ENCODE measurements around the gene RBM33. TPM values are rescaled to one million over a fixed set of nuclear protein-coding genes. Genes with fewer than 3 reads are reported as not detected.

The RBM33 gene
- total RNA-seq, 3 donors from 2014 or later = 63.3 to 70.5 (median 66.4) TPM

DNA sequence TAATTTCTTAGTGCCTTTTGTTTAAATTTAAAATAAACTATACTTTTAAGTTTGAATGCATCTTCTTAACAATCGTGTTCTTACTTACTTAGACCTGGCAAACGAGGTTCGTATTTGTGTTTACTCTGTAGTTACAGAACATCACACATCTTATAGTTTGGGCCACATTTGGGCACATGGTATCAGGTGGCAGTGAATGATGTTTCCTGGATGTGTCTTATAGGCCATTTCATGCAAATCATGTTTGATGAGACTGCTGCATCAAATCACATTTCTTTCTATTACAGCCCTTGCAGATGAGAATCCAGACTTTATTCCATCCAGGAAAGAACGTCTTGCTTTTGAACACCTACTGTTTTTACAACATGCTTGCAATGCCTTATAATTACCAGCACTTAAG lies 78.5 kb downstream of the RBM33 start:
- DNase-seq (no peak), ATAC-seq (no peak)
- peaks cover 12% of the 10 kb centered on the region for H3K36me3 Mint-ChIP-seq (ENCODE audit: insufficient read depth)
- H3K9me3 Mint-ChIP-seq = no peaks in the 10 kb centered on the region
- H3K4me3 Mint-ChIP-seq = no peak overlapping the region
- H3K4me1 Mint-ChIP-seq (ENCODE audit: low read depth) = peaks cover 31% of the 10 kb centered on the region
- H3K27me3 Mint-ChIP-seq (ENCODE audit: low read depth) = no peaks in the 10 kb centered on the region

DNA sequence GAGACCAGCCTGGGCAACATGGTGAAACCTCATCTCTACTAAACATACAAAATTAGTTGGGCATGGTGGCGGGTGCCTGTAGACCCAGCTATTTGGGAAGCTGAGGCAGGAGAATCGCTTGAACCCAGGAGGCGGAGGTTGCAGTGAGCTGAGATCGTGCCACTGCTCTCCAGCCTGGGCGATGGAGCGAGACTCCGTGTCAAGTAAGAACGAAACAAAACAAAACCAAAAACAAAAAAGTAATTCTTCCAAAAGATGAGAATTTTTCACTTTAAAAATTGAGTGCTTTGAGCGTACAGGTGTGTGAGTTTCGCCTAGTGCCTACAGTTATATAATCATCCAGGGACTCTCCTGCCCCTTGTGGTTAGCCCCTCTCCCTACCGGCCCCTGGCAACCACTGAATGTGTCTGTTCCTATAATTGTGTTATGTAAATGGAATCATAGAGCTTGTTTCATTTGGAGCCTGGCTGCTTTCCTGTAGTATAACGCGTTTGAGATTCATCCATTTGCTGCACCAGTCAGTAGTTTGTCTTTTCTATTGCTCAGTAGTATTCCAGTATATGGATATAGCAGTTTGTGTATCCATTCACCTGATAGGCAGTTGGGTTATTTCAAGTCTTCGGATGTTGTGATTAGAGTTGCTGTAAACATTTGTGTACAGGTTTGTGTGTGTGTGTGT lies 80.0 kb downstream of the RBM33 start:
- ATAC-seq (no peak), DNase-seq (no peak)
- Mint-ChIP-seq H3K4me3 (no peak overlapping the region), H3K27me3 (ENCODE audit: low read depth) (no peaks in the 10 kb centered on the region), H3K4me1 (ENCODE audit: low read depth) (peaks cover 37% of the 10 kb centered on the region), H3K9me3 (no peaks in the 10 kb centered on the region), H3K36me3 (ENCODE audit: insufficient read depth) (peaks cover 16% of the 10 kb centered on the region)

DNA sequence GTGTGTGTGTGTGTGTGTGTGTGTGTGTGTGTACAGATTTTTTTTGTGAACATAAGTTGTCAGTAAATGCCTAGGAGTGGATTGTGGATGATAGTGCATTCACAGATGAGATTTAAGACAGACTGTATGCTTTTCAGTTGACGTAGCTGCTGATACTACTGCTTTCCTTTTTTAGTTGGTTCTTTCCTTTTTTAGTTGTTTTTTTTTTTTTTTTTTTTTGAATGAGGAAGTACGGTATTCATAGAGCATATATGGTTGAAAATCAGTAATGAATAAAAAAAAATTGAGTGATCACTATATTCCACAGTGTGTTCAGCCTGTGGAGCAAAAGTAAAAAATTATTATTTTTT lies 80.5 kb downstream of the RBM33 start:
- Mint-ChIP-seq H3K4me1 (ENCODE audit: low read depth) (peaks cover 39% of the 10 kb centered on the region), H3K27me3 (ENCODE audit: low read depth) (no peaks in the 10 kb centered on the region), H3K36me3 (ENCODE audit: insufficient read depth) (peaks cover 19% of the 10 kb centered on the region), H3K9me3 (no peaks in the 10 kb centered on the region), H3K4me3 (no peak overlapping the region)
- DNase-seq (no peak), ATAC-seq (no peak)

DNA sequence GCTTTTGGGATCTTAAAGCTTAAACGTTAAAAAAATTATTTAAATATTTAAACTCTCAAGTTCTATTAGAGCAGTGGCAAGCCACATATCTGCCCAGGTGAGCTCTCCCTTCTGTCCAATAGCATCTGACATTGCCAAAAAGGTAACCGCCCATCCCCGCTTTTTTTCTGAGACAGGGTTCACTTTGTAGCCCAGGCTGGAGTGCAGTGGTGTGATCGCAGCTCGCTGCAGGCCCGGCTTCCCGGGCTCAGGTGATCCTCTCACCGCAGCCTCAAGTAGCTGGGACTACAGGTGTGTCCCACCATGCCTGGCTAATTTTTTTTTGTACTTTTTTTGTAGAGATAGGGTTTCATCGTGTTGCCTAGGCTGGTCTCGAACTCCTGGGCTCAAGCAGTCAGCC lies 83.2 kb downstream of the RBM33 start:
- H3K4me1 Mint-ChIP-seq (ENCODE audit: low read depth) = peaks cover 43% of the 10 kb centered on the region
- DNase-seq (no peak), ATAC-seq (no peak)
- H3K36me3 Mint-ChIP-seq (ENCODE audit: insufficient read depth) = peaks cover 24% of the 10 kb centered on the region
- H3K4me3 Mint-ChIP-seq = no peak overlapping the region
- H3K9me3 Mint-ChIP-seq = no peaks in the 10 kb centered on the region
- no peaks in the 10 kb centered on the region for H3K27me3 Mint-ChIP-seq (ENCODE audit: low read depth)

DNA sequence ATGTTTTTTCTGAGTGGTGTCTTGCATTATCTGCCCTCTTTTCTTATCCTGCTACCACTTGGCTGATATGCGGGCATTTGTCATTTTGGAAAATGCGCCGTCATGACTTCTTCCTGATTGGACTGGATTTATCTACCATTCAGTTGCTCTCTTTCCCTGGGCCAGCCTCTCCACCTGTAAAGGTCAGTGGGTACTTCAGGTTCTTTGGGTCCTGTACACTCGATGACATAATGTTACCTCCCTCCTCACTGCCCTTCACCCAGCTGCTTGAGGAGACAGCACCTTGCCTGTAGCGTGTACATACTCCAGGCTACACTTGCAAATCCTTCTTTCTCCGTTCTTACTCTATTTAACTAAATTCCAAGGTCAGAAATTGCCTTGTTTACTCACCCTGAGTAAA lies 83.7 kb downstream of the RBM33 start:
- ATAC-seq = no peak
- H3K4me1 Mint-ChIP-seq (ENCODE audit: low read depth) = peaks cover 46% of the 10 kb centered on the region

DNA sequence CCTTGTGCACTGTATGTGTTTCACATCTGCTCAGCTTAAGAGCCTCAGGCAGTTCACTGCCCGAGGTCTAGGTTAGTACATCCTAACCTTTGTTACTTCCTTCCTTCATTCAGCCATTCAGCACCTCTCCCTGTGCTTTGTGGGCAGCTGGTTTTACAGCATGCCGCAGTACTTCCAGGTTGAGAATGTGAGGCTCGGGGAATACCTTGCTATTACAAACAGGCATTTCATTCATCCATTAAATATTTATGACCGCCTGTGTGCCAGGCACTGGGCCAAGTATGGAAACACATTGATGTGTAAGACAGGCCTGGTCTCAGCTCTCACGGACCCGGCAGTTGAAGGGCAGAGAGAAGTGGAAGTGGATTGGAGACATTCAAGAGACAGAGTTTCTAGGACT lies 85.4 kb downstream of the RBM33 start:
- no peak for ATAC-seq
- Mint-ChIP-seq H3K4me1 (ENCODE audit: low read depth) (peaks cover 53% of the 10 kb centered on the region), H3K36me3 (ENCODE audit: insufficient read depth) (peaks cover 27% of the 10 kb centered on the region)

More for the DNA sequence above, 83.7 kb downstream of the RBM33 start:
- Mint-ChIP-seq H3K9me3 (no peaks in the 10 kb centered on the region), H3K27me3 (ENCODE audit: low read depth) (no peaks in the 10 kb centered on the region), H3K36me3 (ENCODE audit: insufficient read depth) (peaks cover 27% of the 10 kb centered on the region), H3K4me3 (no peak overlapping the region)
- no peak for DNase-seq

DNA sequence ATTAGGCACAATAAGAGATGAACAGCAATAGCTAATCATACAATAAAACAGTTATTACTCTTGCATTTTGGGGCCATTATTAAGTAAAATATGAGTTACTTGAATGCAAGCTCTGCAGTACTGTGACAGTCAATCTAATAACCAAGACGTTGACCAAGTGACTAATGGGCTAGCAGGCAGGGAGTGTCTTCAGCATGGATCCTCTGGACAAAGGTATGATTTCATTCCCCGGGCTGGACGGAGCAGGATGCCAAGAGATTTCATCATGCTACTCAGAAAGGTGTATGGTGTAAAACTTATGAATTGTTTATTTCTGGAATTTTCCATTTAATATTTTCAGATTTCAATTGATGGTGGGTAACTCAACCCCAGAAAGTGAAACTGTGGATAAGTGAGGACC lies 86.9 kb downstream of the RBM33 start:
- H3K9me3 Mint-ChIP-seq = no peaks in the 10 kb centered on the region
- no peaks in the 10 kb centered on the region for H3K27me3 Mint-ChIP-seq (ENCODE audit: low read depth)
- H3K36me3 Mint-ChIP-seq (ENCODE audit: insufficient read depth) = peaks cover 28% of the 10 kb centered on the region
- ATAC-seq = no peak
- no peak overlapping the region for H3K4me3 Mint-ChIP-seq
- H3K4me1 Mint-ChIP-seq (ENCODE audit: low read depth) = peaks cover 61% of the 10 kb centered on the region
- no peak for DNase-seq

More for the DNA sequence above, 85.4 kb downstream of the RBM33 start:
- Mint-ChIP-seq H3K27me3 (ENCODE audit: low read depth) (no peaks in the 10 kb centered on the region), H3K4me3 (no peak overlapping the region), H3K9me3 (no peaks in the 10 kb centered on the region)
- no peak for DNase-seq

DNA sequence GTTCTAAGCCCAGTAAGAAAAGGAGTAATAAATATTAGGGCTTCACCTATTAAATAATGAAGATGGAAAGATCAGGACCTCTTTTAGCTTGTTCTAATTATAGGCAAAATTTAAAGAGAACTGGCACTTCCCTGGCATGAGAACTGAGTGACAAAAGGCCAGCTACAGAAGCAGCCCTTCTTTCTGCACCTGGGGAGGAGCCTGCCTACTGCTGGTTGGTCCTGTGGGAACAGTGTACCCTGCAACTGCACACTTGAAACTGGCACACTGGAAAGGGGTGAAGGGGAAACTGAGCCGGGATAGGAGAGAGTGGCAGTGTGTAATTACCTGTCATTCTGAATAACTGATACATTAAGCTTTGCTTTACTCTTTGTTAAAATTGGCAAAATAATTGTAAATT lies 87.4 kb downstream of the RBM33 start:
- DNase-seq = no peak
- no peak for ATAC-seq
- Mint-ChIP-seq H3K9me3 (no peaks in the 10 kb centered on the region), H3K36me3 (ENCODE audit: insufficient read depth) (peaks cover 25% of the 10 kb centered on the region), H3K4me3 (no peak overlapping the region), H3K4me1 (ENCODE audit: low read depth) (peaks cover 61% of the 10 kb centered on the region), H3K27me3 (ENCODE audit: low read depth) (no peaks in the 10 kb centered on the region)

DNA sequence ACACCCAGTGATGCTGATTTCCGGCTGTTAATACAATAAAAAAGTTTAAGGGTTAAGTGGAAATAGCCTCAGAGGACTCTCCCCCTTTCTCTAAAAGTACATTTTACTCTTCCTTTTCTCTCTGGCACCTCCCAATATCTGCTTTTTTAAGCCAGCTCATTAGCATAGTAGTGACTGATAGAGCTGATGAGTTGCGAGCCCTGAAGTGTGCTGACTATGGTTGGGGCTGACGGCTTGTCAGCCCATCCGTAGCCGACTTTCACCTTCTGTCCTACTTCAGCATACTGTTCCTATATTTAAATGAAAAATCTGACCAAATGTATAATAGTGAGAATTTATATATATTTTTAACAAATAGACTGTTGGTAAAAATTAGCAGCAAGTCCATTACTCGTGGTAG lies 87.8 kb downstream of the RBM33 start:
- H3K36me3 Mint-ChIP-seq (ENCODE audit: insufficient read depth) = peaks cover 25% of the 10 kb centered on the region
- DNase-seq (no peak), ATAC-seq (no peak)
- no peak overlapping the region for H3K4me3 Mint-ChIP-seq
- no peaks in the 10 kb centered on the region for H3K27me3 Mint-ChIP-seq (ENCODE audit: low read depth)
- H3K4me1 Mint-ChIP-seq (ENCODE audit: low read depth) = peaks cover 61% of the 10 kb centered on the region
- H3K9me3 Mint-ChIP-seq = no peaks in the 10 kb centered on the region

DNA sequence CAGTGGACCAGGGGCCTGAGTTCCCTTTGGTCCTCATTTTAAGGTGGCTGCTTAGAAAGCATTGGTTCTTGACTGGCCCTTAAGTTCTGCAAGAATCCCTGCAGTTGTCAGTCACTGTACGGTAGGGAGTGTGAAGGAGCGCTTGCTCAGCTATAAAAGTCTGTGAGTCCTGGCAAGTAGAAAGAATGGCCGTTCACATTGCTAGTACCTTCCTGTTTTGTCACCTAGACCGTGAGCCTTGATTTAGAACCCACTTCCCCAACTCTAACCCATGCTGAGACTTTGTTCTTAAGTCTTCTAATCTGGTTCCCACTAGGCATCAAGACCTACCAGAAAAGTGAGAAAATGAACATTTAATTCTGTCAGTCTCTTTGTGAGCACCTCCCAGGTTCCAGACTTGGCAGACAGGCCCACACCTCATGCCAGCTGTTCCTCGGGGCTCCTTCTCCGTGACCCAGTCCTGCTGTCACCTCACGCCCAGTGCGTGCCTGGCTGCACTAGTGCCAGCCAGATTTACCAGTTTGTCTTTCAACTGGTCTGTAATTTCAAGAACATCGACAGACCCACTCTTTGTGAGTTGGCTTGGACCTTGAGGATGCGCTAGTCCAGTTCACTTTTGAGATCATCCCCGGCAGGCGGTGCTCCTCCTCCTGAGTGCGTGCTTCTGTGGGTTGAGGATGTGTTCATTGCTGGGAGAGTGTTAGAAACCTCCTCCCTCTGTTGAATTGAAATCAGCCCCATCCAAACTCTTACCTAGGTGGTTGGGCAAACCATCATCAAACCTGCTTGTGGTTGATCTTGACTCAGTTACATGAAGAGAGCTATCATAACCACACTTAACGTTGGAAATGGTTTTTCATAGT lies 89.4 kb downstream of the RBM33 start:
- no peaks in the 10 kb centered on the region for H3K9me3 Mint-ChIP-seq
- H3K36me3 Mint-ChIP-seq (ENCODE audit: insufficient read depth) = peaks cover 26% of the 10 kb centered on the region
- no peaks in the 10 kb centered on the region for H3K27me3 Mint-ChIP-seq (ENCODE audit: low read depth)
- ATAC-seq (peak; percentile 88 to 89), DNase-seq (no peak)
- peaks cover 59% of the 10 kb centered on the region for H3K4me1 Mint-ChIP-seq (ENCODE audit: low read depth)
- H3K4me3 Mint-ChIP-seq = no peak overlapping the region

DNA sequence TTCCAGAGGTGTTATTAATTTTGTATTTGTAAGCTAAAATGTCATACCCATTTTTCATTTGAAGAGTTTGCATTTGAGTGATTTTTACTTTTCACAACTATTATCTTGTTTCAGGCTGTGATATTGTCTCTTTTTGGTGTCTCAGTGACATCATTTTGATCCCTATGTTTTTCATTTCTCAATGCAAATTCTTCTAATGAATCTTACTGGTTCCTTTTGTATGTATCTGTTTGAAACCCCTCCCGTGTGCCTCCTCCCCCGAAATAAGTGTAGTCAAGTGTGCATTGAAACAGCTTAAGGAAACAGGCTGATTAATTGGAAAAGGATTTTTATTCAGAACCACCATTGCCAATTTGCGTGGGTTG lies 90.0 kb downstream of the RBM33 start:
- Mint-ChIP-seq H3K9me3 (no peaks in the 10 kb centered on the region), H3K27me3 (ENCODE audit: low read depth) (no peaks in the 10 kb centered on the region), H3K4me3 (no peak overlapping the region), H3K4me1 (ENCODE audit: low read depth) (peaks cover 65% of the 10 kb centered on the region), H3K36me3 (ENCODE audit: insufficient read depth) (peaks cover 28% of the 10 kb centered on the region)
- DNase-seq (no peak), ATAC-seq (no peak)

DNA sequence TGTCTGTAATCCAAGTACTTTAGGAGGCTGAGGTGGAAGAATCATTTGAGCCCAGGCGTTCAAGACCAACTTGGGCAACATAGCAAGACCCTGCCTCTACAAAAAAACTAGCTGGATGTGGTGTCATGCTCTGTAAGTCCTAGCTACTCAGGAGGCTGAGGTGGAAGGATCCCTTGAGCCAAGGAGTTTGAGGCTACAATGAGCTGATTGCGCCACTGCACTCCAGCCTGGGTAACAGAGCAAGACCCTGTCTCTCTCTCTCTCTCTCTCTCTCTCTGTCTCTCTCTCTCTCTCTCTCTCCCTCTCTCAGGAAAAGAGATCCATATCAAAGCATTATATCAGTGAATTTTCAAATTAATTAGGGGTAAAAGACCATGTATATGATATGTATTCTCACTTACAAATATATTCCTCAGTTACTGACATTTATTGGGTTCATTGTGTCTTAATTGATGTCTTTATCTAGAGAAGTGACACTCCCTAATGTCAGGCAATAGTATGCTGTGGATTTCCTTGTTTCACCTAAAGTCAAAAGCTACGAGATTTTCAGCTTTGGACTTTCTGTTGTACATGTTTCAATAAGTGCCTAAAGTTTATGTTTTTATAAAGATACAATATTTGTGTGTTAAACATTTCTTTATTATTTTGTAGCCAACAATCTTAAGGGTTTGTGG lies 91.1 kb downstream of the RBM33 start:
- DNase-seq (no peak), ATAC-seq (no peak)
- H3K9me3 Mint-ChIP-seq = no peaks in the 10 kb centered on the region
- H3K36me3 Mint-ChIP-seq (ENCODE audit: insufficient read depth) = peaks cover 26% of the 10 kb centered on the region
- peaks cover 60% of the 10 kb centered on the region for H3K4me1 Mint-ChIP-seq (ENCODE audit: low read depth)
- no peaks in the 10 kb centered on the region for H3K27me3 Mint-ChIP-seq (ENCODE audit: low read depth)
- no peak overlapping the region for H3K4me3 Mint-ChIP-seq

DNA sequence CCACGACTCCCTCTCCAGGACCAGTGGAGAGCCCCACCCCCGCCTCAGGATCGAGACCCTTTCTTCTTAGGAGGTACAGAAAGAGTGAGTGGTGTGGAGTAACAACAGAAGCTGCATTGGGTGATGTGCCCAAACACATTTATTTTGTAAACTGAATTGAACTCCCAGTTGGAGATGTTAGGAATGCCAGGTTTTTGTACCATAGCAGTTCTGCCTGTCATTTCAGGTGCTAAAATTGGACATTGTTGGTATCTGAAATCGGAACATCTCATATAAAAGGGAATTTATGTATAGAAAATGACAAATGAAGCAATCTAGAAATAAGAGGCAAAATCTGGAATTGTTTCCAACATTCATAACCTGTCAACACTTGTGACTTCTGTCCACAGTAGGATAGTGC lies 93.1 kb downstream of the RBM33 start:
- H3K27me3 Mint-ChIP-seq (ENCODE audit: low read depth) = no peaks in the 10 kb centered on the region
- DNase-seq (no peak), ATAC-seq (no peak)
- H3K9me3 Mint-ChIP-seq = no peaks in the 10 kb centered on the region
- H3K4me3 Mint-ChIP-seq = no peak overlapping the region
- peaks cover 28% of the 10 kb centered on the region for H3K36me3 Mint-ChIP-seq (ENCODE audit: insufficient read depth)
- peaks cover 54% of the 10 kb centered on the region for H3K4me1 Mint-ChIP-seq (ENCODE audit: low read depth)

DNA sequence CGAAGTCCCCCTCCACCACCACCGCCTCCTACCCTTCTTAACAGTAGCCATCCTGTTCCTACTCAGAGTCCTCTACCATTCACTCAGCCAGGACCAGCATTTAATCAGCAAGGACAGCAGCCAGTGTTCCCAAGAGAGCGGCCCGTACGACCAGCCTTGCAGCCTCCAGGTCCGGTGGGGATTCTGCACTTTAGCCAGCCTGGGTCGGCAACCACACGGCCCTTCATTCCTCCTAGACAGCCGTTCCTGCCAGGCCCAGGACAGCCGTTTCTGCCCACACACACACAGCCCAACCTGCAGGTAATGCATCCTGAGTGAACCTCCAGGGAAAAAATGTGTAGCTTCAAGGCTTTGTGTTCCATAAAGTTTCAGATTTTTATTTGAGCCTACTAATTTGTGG lies 93.6 kb downstream of the RBM33 start:
- Mint-ChIP-seq H3K4me3 (no peak overlapping the region), H3K36me3 (ENCODE audit: insufficient read depth) (peaks cover 30% of the 10 kb centered on the region), H3K9me3 (no peaks in the 10 kb centered on the region), H3K4me1 (ENCODE audit: low read depth) (peaks cover 50% of the 10 kb centered on the region), H3K27me3 (ENCODE audit: low read depth) (no peaks in the 10 kb centered on the region)
- DNase-seq = no peak
- ATAC-seq = no peak

All from activated T-cell treated with anti-CD3 and anti-CD28 coated beads, Interleukin-2, amount 50 U/mL, for 4 hours (primary cell).